ENCODE data around the gene DNAJC18. TPM values are rescaled to one million over a fixed set of nuclear protein-coding genes. Genes with fewer than 3 reads are reported as not detected.

DNAJC18 gene
- total RNA-seq, 3 donors from 2014 or later = 4.2 to 10.3 (median 5.1) TPM

DNA sequence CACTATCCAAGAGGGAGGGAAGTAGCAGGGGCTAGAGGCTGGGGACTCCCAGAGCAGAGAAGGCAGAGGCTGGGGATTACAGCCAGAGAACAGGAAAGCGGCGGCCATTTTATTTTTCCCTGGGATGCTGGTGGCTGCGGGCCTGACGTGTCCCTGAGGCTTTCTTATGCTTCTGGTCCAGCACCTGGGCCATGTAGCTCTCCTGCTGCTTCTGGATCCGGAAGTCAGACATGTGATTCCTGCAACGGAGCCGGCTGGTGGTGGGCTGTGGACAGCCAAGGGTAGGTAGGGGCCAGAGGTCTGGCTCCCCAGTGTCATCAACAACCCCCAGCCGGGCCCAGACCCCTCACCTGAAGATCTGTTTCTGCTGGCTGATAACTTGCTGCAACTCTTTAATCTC lies 42.6 kb downstream of the DNAJC18 start:
- ATAC-seq (no peak), DNase-seq (no peak)
- intact Hi-C loops (cut with DNase I, micrococcal nuclease) = no loop called here
- H3K9me3 ChIP-seq = no peaks in the 10 kb centered on the region
- H3K4me1 ChIP-seq (ENCODE audit: low read depth) = peaks cover 24% of the 10 kb centered on the region
- TF ChIP-seq, protein P1, sequence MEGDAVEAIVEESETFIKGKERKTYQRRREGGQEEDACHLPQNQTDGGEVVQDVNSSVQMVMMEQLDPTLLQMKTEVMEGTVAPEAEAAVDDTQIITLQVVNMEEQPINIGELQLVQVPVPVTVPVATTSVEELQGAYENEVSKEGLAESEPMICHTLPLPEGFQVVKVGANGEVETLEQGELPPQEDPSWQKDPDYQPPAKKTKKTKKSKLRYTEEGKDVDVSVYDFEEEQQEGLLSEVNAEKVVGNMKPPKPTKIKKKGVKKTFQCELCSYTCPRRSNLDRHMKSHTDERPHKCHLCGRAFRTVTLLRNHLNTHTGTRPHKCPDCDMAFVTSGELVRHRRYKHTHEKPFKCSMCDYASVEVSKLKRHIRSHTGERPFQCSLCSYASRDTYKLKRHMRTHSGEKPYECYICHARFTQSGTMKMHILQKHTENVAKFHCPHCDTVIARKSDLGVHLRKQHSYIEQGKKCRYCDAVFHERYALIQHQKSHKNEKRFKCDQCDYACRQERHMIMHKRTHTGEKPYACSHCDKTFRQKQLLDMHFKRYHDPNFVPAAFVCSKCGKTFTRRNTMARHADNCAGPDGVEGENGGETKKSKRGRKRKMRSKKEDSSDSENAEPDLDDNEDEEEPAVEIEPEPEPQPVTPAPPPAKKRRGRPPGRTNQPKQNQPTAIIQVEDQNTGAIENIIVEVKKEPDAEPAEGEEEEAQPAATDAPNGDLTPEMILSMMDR (IDR thresholded peaks at IDR 0.05) = no peak
- no peak overlapping the region for H3K4me3 ChIP-seq
- no peaks in the 10 kb centered on the region for H3K36me3 ChIP-seq (ENCODE audit: low read depth)

DNA sequence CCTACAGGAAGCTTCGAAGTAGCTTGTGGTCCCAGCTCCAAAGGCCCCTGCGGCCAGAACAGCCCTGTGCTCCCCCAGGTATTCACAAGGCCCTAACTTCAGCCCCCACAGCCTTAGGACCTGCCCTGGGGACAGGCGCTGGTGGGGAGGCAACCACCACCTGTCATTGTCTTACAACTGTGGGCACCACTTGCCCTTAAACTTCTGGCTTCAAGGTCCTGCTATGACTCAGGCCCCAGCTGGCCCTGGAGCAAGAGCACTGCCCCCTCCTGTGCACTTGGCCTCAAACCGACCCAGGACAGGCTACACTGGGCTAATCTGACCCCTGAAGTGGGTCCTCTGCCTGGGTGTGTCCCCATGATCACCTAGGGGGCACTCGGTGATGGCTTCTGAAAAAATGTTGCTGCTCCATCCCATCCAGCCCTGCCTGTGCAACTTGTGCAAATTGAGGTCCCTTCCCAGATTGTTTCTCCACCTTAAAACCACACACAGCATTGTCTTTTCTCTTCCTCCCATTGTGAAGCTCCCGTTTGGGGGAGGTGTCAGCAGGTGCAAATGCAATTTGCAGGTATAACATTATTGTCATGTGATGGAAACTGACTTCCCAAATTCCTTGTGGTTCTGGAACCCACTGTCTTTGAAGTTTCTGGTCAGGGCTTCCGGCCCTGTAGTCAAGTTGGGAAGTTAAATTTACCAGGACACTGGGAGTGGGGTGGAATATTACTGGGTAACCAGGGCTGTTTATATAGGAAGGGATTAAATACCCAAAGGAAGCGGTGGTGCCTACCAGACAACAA lies 43.3 kb downstream of the DNAJC18 start:
- Histone ChIP-seq H3K4me3 (no peak overlapping the region), H3K9me3 (no peaks in the 10 kb centered on the region), H3K4me1 (ENCODE audit: low read depth) (peaks cover 30% of the 10 kb centered on the region), H3K36me3 (ENCODE audit: low read depth) (no peaks in the 10 kb centered on the region)
- intact Hi-C loops (cut with DNase I, micrococcal nuclease) = no loop called here
- no peak for DNase-seq
- TF ChIP-seq, protein P1 (IDR thresholded peaks at IDR 0.05) = no peak
- ATAC-seq = no peak

DNA sequence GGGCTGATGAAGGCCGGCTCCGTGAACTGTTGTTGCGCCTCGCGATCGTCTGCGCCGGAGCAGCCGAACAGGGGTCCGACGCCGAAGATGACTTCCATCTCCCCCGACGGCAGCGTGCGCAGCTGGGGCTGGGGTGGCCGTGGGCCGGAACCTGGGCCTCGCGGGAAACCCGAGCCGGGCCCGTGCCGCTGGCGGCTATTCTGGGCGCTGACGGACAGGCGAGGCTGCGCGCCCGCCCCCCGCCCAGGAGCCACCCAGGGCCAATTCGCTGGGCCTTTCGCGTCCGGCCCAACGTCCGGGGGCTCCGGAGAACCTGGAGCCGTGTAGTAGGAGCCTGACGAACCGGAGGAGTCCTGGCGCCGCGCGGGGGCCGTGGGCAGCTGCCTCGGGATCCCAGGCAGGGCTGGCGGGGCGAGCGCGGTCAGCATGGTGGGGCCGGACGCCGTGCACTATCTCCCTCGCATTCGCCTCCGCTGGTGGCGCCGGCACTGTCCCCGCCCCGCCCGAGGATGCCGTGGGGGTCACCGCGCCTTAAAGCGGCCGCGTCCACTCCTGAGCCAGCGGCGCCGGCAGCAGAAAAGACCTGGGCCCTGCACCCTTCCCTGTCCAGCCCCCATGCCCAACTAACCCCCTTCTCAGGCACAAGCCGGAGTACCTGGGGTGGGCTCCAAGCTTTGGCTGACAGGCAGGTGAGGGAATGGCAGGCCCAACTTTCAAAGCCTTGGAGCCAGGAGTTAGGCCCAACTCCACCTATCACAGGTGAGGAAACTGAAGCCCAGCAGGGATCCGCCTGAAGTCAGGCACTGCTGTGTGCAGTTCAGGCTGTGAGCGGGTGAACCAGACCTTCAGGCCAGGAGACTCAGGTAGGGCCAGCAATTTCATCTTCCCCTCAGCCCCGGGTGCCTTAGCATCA lies 44.4 kb downstream of the DNAJC18 start, which contains the start of gene PROB1:
TSS of gene PROB1 (minus strand) at position 451 of the 913 bp plus-strand sequence. CDS start at position 428, 23 bp downstream.
- TF ChIP-seq, protein P1 (IDR thresholded peaks at IDR 0.05) = no peak
- no peak for ATAC-seq
- H3K4me3 ChIP-seq = no peak within 1 kb of the TSS
- no peaks in the 10 kb centered on the region for H3K9me3 ChIP-seq
- no peaks in the 10 kb centered on the region for H3K36me3 ChIP-seq (ENCODE audit: low read depth)
- intact Hi-C loops (cut with DNase I, micrococcal nuclease) = no loop called here
- H3K4me1 ChIP-seq (ENCODE audit: low read depth) = peaks cover 35% of the 10 kb centered on the region
- DNase-seq = peak in 1 of 3 donors; percentile 62

DNA sequence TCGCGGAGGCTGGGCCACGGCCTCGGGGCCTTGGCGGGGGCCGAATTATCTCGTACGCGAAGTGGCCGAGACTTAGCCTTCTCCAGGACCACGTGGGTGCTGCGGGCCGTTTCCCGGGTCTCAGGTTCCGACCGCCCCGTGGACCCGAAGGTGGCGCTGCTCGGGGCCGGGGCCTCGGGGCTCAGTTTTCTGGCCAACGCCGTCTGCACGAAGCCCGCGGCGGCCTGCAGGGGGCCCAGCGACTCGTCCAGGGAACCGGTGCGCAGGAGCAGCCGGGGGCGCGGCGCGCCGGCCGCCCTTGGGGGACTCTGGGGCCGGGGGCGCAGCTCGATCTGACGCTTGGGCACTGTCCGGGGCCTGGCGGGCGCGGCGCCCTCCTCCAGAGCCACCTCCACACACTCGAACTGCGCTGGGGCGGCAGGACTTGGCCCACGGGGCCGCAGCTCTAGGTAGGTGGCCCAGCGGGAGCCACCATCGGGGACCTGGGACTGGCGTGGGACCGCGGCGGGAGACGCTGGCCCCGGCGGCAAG lies 45.1 kb downstream of the DNAJC18 start:
- peak; percentile 60 to 77 (median 75) for DNase-seq
- ATAC-seq = peak; percentile 14
- no peak overlapping the region for H3K4me3 ChIP-seq
- TF ChIP-seq, protein P1 (IDR thresholded peaks at IDR 0.05) = peak; percentile 47
- no peaks in the 10 kb centered on the region for H3K9me3 ChIP-seq
- peaks cover 37% of the 10 kb centered on the region for H3K4me1 ChIP-seq (ENCODE audit: low read depth)
- no peaks in the 10 kb centered on the region for H3K36me3 ChIP-seq (ENCODE audit: low read depth)
- intact Hi-C loops (cut with DNase I, micrococcal nuclease) = no loop called here

DNA sequence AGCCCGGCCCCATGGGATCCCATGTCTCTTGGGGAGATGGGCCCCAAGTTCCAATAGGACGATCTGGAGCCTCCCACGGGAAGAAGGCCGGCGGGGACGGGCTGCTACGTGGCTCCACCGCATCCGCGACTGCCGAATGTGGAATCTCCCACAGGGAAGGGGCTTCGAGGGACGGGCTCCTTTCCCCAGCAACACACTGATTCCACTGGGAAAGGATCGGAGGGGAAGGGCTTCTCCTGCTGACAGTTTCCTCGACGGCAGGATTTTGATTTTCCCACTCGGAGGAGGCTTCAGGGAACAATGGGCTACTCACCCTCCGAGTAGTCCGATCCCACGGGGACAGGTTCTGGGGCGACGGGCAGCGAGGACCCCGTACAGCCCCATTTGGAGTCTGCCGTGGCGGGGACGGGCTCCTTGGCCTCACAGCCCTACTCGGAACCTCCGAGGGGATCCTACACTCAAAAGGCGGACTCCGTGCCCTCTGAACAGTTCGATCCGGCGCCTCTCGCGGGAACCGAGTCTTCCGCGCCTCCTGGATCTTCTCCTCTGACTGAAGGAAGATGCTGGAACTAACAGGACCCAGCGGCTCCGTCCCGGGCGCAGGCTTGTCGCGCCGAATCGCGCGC lies 45.7 kb downstream of the DNAJC18 start:
- DNase-seq (peak in 2 of 3 donors; percentile 35 to 64), ATAC-seq (no peak)
- intact Hi-C loops (cut with DNase I, micrococcal nuclease) = no loop called here
- H3K9me3 ChIP-seq = no peaks in the 10 kb centered on the region
- peak overlapping the region; percentile 32 for H3K4me3 ChIP-seq
- H3K4me1 ChIP-seq (ENCODE audit: low read depth) = peaks cover 43% of the 10 kb centered on the region
- TF ChIP-seq, protein P1 (IDR thresholded peaks at IDR 0.05) = no peak
- no peaks in the 10 kb centered on the region for H3K36me3 ChIP-seq (ENCODE audit: low read depth)
